ENCODE measurements around the gene RAB3B. TPM values are rescaled to one million over a fixed set of nuclear protein-coding genes. Genes with fewer than 3 reads are reported as not detected.
A peak's percentile ranks its signal among the peaks of the same experiment; 100 is the strongest.

The RAB3B gene
- total RNA-seq: not detected
- long read RNA-seq: 0 reads

GRCh38 chr1:51990478-51990965 is at the start of gene RAB3B:
Gene RAB3B (minus strand): TSS chr1:51990700. CDS start chr1:51977117, 13,583 bp downstream.
- H3K27ac ChIP-seq (replicated peaks): no peak within 1 kb of the TSS
- H3K27me3 ChIP-seq (ENCODE audit: low read depth): peaks cover 75% of the 10 kb centered on the region
- H3K4me3 ChIP-seq: peak within 1 kb of the TSS; percentile 60
- DNase-seq: peak; percentile 32
- no peak for TF ChIP-seq CTCF (IDR thresholded peaks at IDR 0.05; ENCODE audit: borderline replicate concordance)
- intact Hi-C loops (cut with micrococcal nuclease): no loop called here
- H3K36me3 ChIP-seq: no peaks in the 10 kb centered on the region
- no peaks in the 10 kb centered on the region for H3K4me1 ChIP-seq
- H3K9me3 ChIP-seq (replicated peaks): no peaks in the 10 kb centered on the region

- no peaks in the 10 kb centered on the region for H3K9me3 ChIP-seq (replicated peaks)
- DNase-seq: no peak
- H3K27ac ChIP-seq (replicated peaks): no peak overlapping the region
- intact Hi-C loops (cut with micrococcal nuclease): no loop called here
- TF ChIP-seq CTCF (IDR thresholded peaks at IDR 0.05; ENCODE audit: borderline replicate concordance): no peak
- peaks cover 45% of the 10 kb centered on the region for H3K36me3 ChIP-seq
- no peaks in the 10 kb centered on the region for H3K27me3 ChIP-seq (ENCODE audit: low read depth)
- no peak overlapping the region for H3K4me3 ChIP-seq
- H3K4me1 ChIP-seq: peaks cover 11% of the 10 kb centered on the region
Observed at GRCh38 chr1:52037909-52038308, 47.4 kb upstream of the RAB3B start.

- Histone ChIP-seq H3K4me1 (peaks cover 16% of the 10 kb centered on the region), H3K27ac (replicated peaks) (no peak overlapping the region), H3K27me3 (ENCODE audit: low read depth) (no peaks in the 10 kb centered on the region), H3K4me3 (no peak overlapping the region), H3K36me3 (peaks cover 45% of the 10 kb centered on the region), H3K9me3 (replicated peaks) (no peaks in the 10 kb centered on the region)
- intact Hi-C loops (cut with micrococcal nuclease): no loop called here
- DNase-seq: no peak
- no peak for TF ChIP-seq CTCF (IDR thresholded peaks at IDR 0.05; ENCODE audit: borderline replicate concordance)
Observed at GRCh38 chr1:52037402-52037814, 46.9 kb upstream of the RAB3B start.

- peak overlapping the region; percentile 92 for H3K27ac ChIP-seq (replicated peaks)
- H3K4me3 ChIP-seq: peak overlapping the region; percentile 96
- H3K36me3 ChIP-seq: peaks cover 20% of the 10 kb centered on the region
- intact Hi-C loops (cut with micrococcal nuclease): no loop called here
- no peaks in the 10 kb centered on the region for H3K9me3 ChIP-seq (replicated peaks)
- no peak for TF ChIP-seq CTCF (IDR thresholded peaks at IDR 0.05; ENCODE audit: borderline replicate concordance)
- peaks cover 29% of the 10 kb centered on the region for H3K4me1 ChIP-seq
- DNase-seq: no peak
- H3K27me3 ChIP-seq (ENCODE audit: low read depth): no peaks in the 10 kb centered on the region
Observed at GRCh38 chr1:52034050-52034384, 43.5 kb upstream of the RAB3B start.

GRCh38 chr1:52033190-52034049 is 42.9 kb upstream of the RAB3B start, which contains the start of gene KTI12:
Gene KTI12 (minus strand): TSS chr1:52033810. CDS start chr1:52033761, 49 bp downstream.
- H3K36me3 ChIP-seq: peaks cover 16% of the 10 kb centered on the region
- no peak for TF ChIP-seq CTCF (IDR thresholded peaks at IDR 0.05; ENCODE audit: borderline replicate concordance)
- peak; percentile 87 for DNase-seq
- peaks cover 29% of the 10 kb centered on the region for H3K4me1 ChIP-seq
- H3K27ac ChIP-seq (replicated peaks): peak within 1 kb of the TSS; percentile 92
- H3K4me3 ChIP-seq: peak within 1 kb of the TSS; percentile 96
- H3K27me3 ChIP-seq (ENCODE audit: low read depth): no peaks in the 10 kb centered on the region
- intact Hi-C loops (cut with micrococcal nuclease): no loop called here
- no peaks in the 10 kb centered on the region for H3K9me3 ChIP-seq (replicated peaks)

Measured in left ventricle myocardium inferior (tissue), 1 donor.